HepG2 (cell line): ENCODE measurements around the gene SCN8A. TPM values are rescaled to one million over a fixed set of nuclear protein-coding genes. Genes with fewer than 3 reads are reported as not detected.
A peak's percentile ranks its signal among the peaks of the same experiment; 100 is the strongest.

Experiments
- ARID5B ChIP-seq: IDR thresholded peaks from 2 replicates; pipeline ENCODE4 v1.4.0; 2020; ENCODE audit warnings: mild to moderate bottlenecking, missing genetic modification reagents
- BCL6 ChIP-seq: IDR thresholded peaks from 2 replicates; pipeline ENCODE4 v1.6.1; 2016; ENCODE audit warnings: missing genetic modification reagents, missing compliant biosample characterization
- BRCA1 ChIP-seq: sonication (generic); formaldehyde crosslinking; IDR thresholded peaks from 2 replicates; pipeline ENCODE4 v1.4.0; 2020; ENCODE audit warnings: missing genetic modification reagents
- E2F1 ChIP-seq: sonication (generic); formaldehyde crosslinking; IDR thresholded peaks from 2 replicates; pipeline ENCODE4 v1.5.0; 2020; ENCODE audit warnings: missing genetic modification reagents
- EEA1 ChIP-seq: sonication (generic); formaldehyde crosslinking; IDR thresholded peaks from 2 replicates; pipeline ENCODE4 v1.5.1; 2020; ENCODE audit warnings: mild to moderate bottlenecking, missing genetic modification reagents, borderline replicate concordance
- GMEB1 ChIP-seq: sonication (generic); formaldehyde crosslinking; IDR thresholded peaks from 2 replicates; pipeline ENCODE4 v1.5.1; 2020; ENCODE audit warnings: missing genetic modification reagents, mild to moderate bottlenecking, borderline replicate concordance
- HIVEP1 ChIP-seq: sonication (generic); formaldehyde crosslinking; IDR thresholded peaks from 2 replicates; pipeline ENCODE4 v1.4.0; 2020; ENCODE audit warnings: mild to moderate bottlenecking, missing genetic modification reagents
- HNF4G ChIP-seq, 2 experiments: sonication (generic) in 1 of 2; formaldehyde crosslinking in 1 of 2; IDR thresholded peaks; 2 replicates each; pipeline versions ENCODE4 v1.4.0 to v1.6.1; 2011 to 2020; ENCODE audit warnings: borderline replicate concordance in 2 of 2, low read depth in 2 of 2, mild to moderate bottlenecking in 2 of 2, low read length in 1 of 2, missing genetic modification reagents in 1 of 2, moderate library complexity in 1 of 2
- IKZF1 ChIP-seq: fragments of 450-650 bp; IDR thresholded peaks from 2 replicates; pipeline ENCODE4 v1.7.1; 2016
- KLF16 ChIP-seq, 2 experiments: sonication (generic) in 1 of 2; formaldehyde crosslinking in 1 of 2; IDR thresholded peaks; 2 replicates each; pipeline versions ENCODE4 v1.6.1 to v1.8.0; 2016 to 2023; ENCODE audit warnings: missing genetic modification reagents in 2 of 2, missing compliant biosample characterization in 1 of 2
- MED1 ChIP-seq: sonication (generic); formaldehyde crosslinking; IDR thresholded peaks from 2 replicates; pipeline ENCODE4 v1.4.0; 2020; ENCODE audit warnings: missing genetic modification reagents
- MEF2D ChIP-seq: sonication (generic); formaldehyde crosslinking; IDR thresholded peaks from 2 replicates; pipeline ENCODE4 v1.5.1; 2020; ENCODE audit warnings: mild to moderate bottlenecking, missing genetic modification reagents
- MIER2 ChIP-seq: IDR thresholded peaks from 2 replicates; pipeline ENCODE4 v1.6.1; 2016; ENCODE audit warnings: missing biosample characterization, missing genetic modification reagents
- NCOA2 ChIP-seq: sonication (generic); formaldehyde crosslinking; IDR thresholded peaks from 2 replicates; pipeline ENCODE4 v1.8.0; 2022; ENCODE audit warnings: inconsistent platforms
- NONO ChIP-seq, 2 experiments: fragments of 450-650 bp in 1 of 2; sonication (generic) in 1 of 2; formaldehyde crosslinking in 1 of 2; IDR thresholded peaks in 1 of 2; conservative IDR thresholded peaks in 1 of 2; 2 replicates each; pipeline versions ENCODE4 v1.6.1 to v1.8.0; 2017 to 2022; ENCODE audit warnings: mild to moderate bottlenecking in 1 of 2, missing genetic modification reagents in 1 of 2, moderate library complexity in 1 of 2
- POGZ ChIP-seq: sonication (generic); formaldehyde crosslinking; IDR thresholded peaks from 2 replicates; pipeline ENCODE4 v1.4.0; 2020; ENCODE audit warnings: mild to moderate bottlenecking, missing genetic modification reagents
- PPARG ChIP-seq: conservative IDR thresholded peaks from 2 replicates; pipeline ENCODE4 v1.6.1; 2016; ENCODE audit warnings: missing biosample characterization, missing genetic modification reagents
- SMYD3 ChIP-seq: sonication (generic); formaldehyde crosslinking; IDR thresholded peaks from 2 replicates; pipeline ENCODE4 v1.8.1; 2023; ENCODE audit warnings: mild to moderate bottlenecking, missing genetic modification reagents
- ZNF574 ChIP-seq: sonication (generic); formaldehyde crosslinking; IDR thresholded peaks from 2 replicates; pipeline ENCODE4 v1.4.0; 2020; ENCODE audit warnings: missing genetic modification reagents
- ZNF678 ChIP-seq: sonication (generic); formaldehyde crosslinking; IDR thresholded peaks from 2 replicates; pipeline ENCODE4 v1.4.0; 2020; ENCODE audit warnings: mild to moderate bottlenecking, missing genetic modification reagents
- polyA plus RNA-seq, 8 experiments: library from polyadenylated mRNA; depleted of rRNA in 3 of 8; stranded (reverse) in 7 of 8; unstranded in 1 of 8; fragments of >200 nt; fragmentation: Illumina TruSeq in 4 of 8; extraction: Trizol in 4 of 8; gene quantifications; 2 replicates each; pipeline versions ENCODE4 v1.2.1 to v1.2.3, GENCODE V29; 2011 to 2016; ENCODE audit warnings: low read depth in 4 of 8, missing spikeins in 1 of 8, mixed read lengths in 1 of 8; ENCODE audit not compliant: insufficient read depth in 1 of 8
- total RNA-seq, 5 experiments: library from RNA; depleted of rRNA; stranded (reverse); fragments of >200 nt; fragmentation: Illumina TruSeq; extraction: Trizol; gene quantifications; 2 replicates each; pipeline ENCODE4 v1.2.3, GENCODE V29; 2016; ENCODE audit warnings: low read depth in 1 of 5

Gene SCN8A
- total and polyA plus RNA-seq, 2 of the 13 experiments (the other 11 are each of a cell fraction or from before 2014, with no cell fraction given), result 0.57 to 1.4 TPM

- TF ChIP-seq ARID5B (CRISPR knock-in tag), result peak; percentile 64
- no peak for TF ChIP-seq SMYD3
- TF ChIP-seq NONO (IDR thresholded peaks at IDR 0.05), result no peak
- 0 out of 2 replicates have a peak, but pooled peaks have one; percentile 25 for TF ChIP-seq NONO (CRISPR knock-in tag; conservative IDR thresholded peaks at IDR 0.05)
- 0 out of 2 replicates have a peak, but pooled peaks have one; percentile 44 for TF ChIP-seq ZNF574 (CRISPR knock-in tag)
- TF ChIP-seq E2F1 (CRISPR knock-in tag), result no peak
- no peak for TF ChIP-seq BCL6 (CRISPR knock-in tag)
- TF ChIP-seq BRCA1 (CRISPR knock-in tag), result no peak
- TF ChIP-seq GMEB1 (CRISPR knock-in tag), result no peak
- TF ChIP-seq POGZ (CRISPR knock-in tag), result 0 out of 2 replicates have a peak, but pooled peaks have one; percentile 17
- peak; percentile 84 for TF ChIP-seq HIVEP1
- TF ChIP-seq MIER2 (CRISPR knock-in tag), result 0 out of 2 replicates have a peak, but pooled peaks have one; percentile 29
- TF ChIP-seq MEF2D (CRISPR knock-in tag), result no peak
- TF ChIP-seq KLF16 (CRISPR knock-in tag; IDR thresholded peaks at IDR 0.05), result 0 out of 4 replicates have a peak, but pooled peaks of 1 of the 2 experiments have one; percentile 52
- no peak for TF ChIP-seq ZNF678 (CRISPR knock-in tag)
- TF ChIP-seq MED1 (CRISPR knock-in tag), result peak; percentile 25; the same call in 1 of the 2 replicates
- TF ChIP-seq EEA1, result no peak
- no peak for TF ChIP-seq PPARG (CRISPR knock-in tag)
- peak; percentile 92 for TF ChIP-seq HNF4G (IDR thresholded peaks at IDR 0.05; ENCODE audit: borderline replicate concordance, low read depth, low read length)
- TF ChIP-seq HNF4G (CRISPR knock-in tag; IDR thresholded peaks at IDR 0.05; ENCODE audit: borderline replicate concordance, low read depth), result peak; percentile 78; the same call in 1 of the 2 replicates
- peak; percentile 55 for TF ChIP-seq NCOA2
- no peak for TF ChIP-seq IKZF1
Observed at GRCh38 chr12:51662728-51663154, 71.7 kb downstream of the SCN8A start (continued).
